Right renal cortex interstitium (tissue), 3 donors: ENCODE results near the gene TECPR1. TPM values are rescaled to one million over a fixed set of nuclear protein-coding genes. Genes with fewer than 3 reads are reported as not detected.

ENCODE experiments used
- DNase-seq, 3 donors: peaks; one replicate each; pipeline ENCODE4 v3.0.0-alpha.2; 2013; ENCODE audit warnings: low read depth in 3 of 3, low spot score in 2 of 3
- polyA plus RNA-seq, 3 donors: library from polyadenylated mRNA; unstranded; fragments of 120-200 nt; gene quantifications; one replicate each; pipeline ENCODE4 v1.2.1, GENCODE V29; 2013; ENCODE audit not compliant: insufficient read length in 3 of 3

Gene TECPR1
- polyA plus RNA-seq, 3 donors, result 12.1 to 14.2 (median 13.2) TPM

GRCh38 chr7:98211676-98212531 is 40.1 kb downstream of the TECPR1 start:
- DNase-seq, result no peak

GRCh38 chr7:98211221-98211675 is 40.8 kb downstream of the TECPR1 start, which contains the start of gene BHLHA15:
Gene BHLHA15, plus strand, starts transcription at chr7:98211439. Its CDS starts 871 bp downstream, at chr7:98212310.
- DNase-seq, result no peak

- no peak for DNase-seq
These were observed 41.4 kb downstream of the TECPR1 start for GRCh38 chr7:98210513-98211220.

GRCh38 chr7:98209166-98209920 is 42.7 kb downstream of the TECPR1 start:
- no peak for DNase-seq

GRCh38 chr7:98206451-98207330 is 45.3 kb downstream of the TECPR1 start:
- DNase-seq, result no peak

GRCh38 chr7:98205162-98205845 is 46.7 kb downstream of the TECPR1 start:
- DNase-seq, result no peak

- no peak for DNase-seq
These were observed 47.4 kb downstream of the TECPR1 start for GRCh38 chr7:98204670-98205069.

- DNase-seq, result no peak
These were observed 47.9 kb downstream of the TECPR1 start for GRCh38 chr7:98203964-98204605.

GRCh38 chr7:98203261-98203963 is 48.6 kb downstream of the TECPR1 start:
- no peak for DNase-seq

GRCh38 chr7:98202367-98203195 is 49.5 kb downstream of the TECPR1 start:
- DNase-seq, result no peak

- no peak for DNase-seq
These were observed 51.7 kb downstream of the TECPR1 start for GRCh38 chr7:98200364-98200763.

GRCh38 chr7:98199131-98199530 is 52.9 kb downstream of the TECPR1 start:
- no peak for DNase-seq

- DNase-seq, result no peak
These were observed 55.1 kb downstream of the TECPR1 start for GRCh38 chr7:98196706-98197605.

GRCh38 chr7:98194672-98195457 is 57.2 kb downstream of the TECPR1 start:
- no peak for DNase-seq

- no peak for DNase-seq
These were observed 57.8 kb downstream of the TECPR1 start for GRCh38 chr7:98194186-98194585.
